HCT116 (cell line): ENCODE measurements around the gene CLASP1. TPM values are rescaled to one million over a fixed set of nuclear protein-coding genes. Genes with fewer than 3 reads are reported as not detected.

ENCODE experiments used
- ATAC-seq: fragments of 200-7000 bp; cut with Tn5 transposase; 2 replicates; pipeline ENCODE4 v1.9.1; 2020; ENCODE audit warnings: mild to moderate bottlenecking, moderate library complexity
- BruUV-seq: library from RNA; stranded (reverse); fragments of 400-500 nt; replicated peaks from 2 replicates; lab custom pipeline; 2021; lab: Mats Ljungman, UMichigan
- CTCF ChIA-PET: fragments of 300-600 bp; sonication (Branson Sonifier 250); formaldehyde crosslinking; loops from one replicate; lab custom pipeline; 2021; ENCODE audit warnings: antibody characterized with exemption; lab: Charles Lee
- POLR2A ChIA-PET: fragments of 300-600, 350-600 bp; sonication (Branson Sonifier 250); formaldehyde crosslinking; loops from one replicate; lab custom pipeline; 2021; ENCODE audit warnings: antibody characterized with exemption; lab: Charles Lee
- RAD21 ChIA-PET, 2 experiments: fragments of 300-600 bp; sonication (Branson Sonifier 250); formaldehyde crosslinking; loops; one replicate each; lab custom pipeline; 2023; ENCODE audit warnings: low total read pairs in 2 of 2; ENCODE audit not compliant: uncharacterized antibody in 2 of 2, unreplicated experiment in 2 of 2, low non-redundant PET in 1 of 2; lab: Charles Lee
- DNase-seq: peaks from one replicate; pipeline ENCODE4 v3.0.0-alpha.2; 2010; ENCODE audit warnings: low read depth, low spot score
- H2AFZ ChIP-seq: fragments of 200-600 bp; shearing (Covaris generic), sonication (generic); 2 replicates; pipeline ENCODE4 v1.6.1; 2017; ENCODE audit warnings: low read depth, mixed run types, mixed read lengths, antibody characterized with exemption, low read length; ENCODE audit not compliant: poor library complexity, severe bottlenecking
- H3K27ac ChIP-seq: 2 replicates; pipeline ENCODE4 v1.5.1; 2012; ENCODE audit warnings: low read depth, low read length
- H3K27me3 ChIP-seq: fragments of 200-600 bp; sonication (generic); 2 replicates; pipeline ENCODE4 v1.6.1; 2016; ENCODE audit warnings: mixed run types, low read length, mixed read lengths; ENCODE audit not compliant: insufficient read depth
- H3K36me3 ChIP-seq, 2 experiments: fragments of 200-500 bp in 1 of 2; fragments of 200-600 bp in 1 of 2; sonication (Bioruptor generic) in 1 of 2; sonication (generic) in 1 of 2; 2 replicates each; pipeline versions ENCODE4 v1.5.1 to v1.6.1; 2014 to 2016; ENCODE audit warnings: low read length in 2 of 2, inconsistent platforms in 1 of 2, mixed read lengths in 1 of 2, mixed run types in 1 of 2; ENCODE audit not compliant: insufficient read depth in 2 of 2, control insufficient read depth in 1 of 2
- H3K4me1 ChIP-seq, 2 experiments: fragments of 200-600 bp in 1 of 2; sonication (generic) in 1 of 2; 2 replicates each; pipeline versions ENCODE4 v1.5.1 to v1.6.1; 2012 to 2017; ENCODE audit warnings: low read length in 2 of 2, inconsistent platforms in 1 of 2, mild to moderate bottlenecking in 1 of 2, mixed read lengths in 1 of 2, mixed run types in 1 of 2, moderate library complexity in 1 of 2; ENCODE audit not compliant: insufficient read depth in 2 of 2, control insufficient read depth in 1 of 2
- H3K4me2 ChIP-seq: fragments of 200-600 bp; sonication (generic); 2 replicates; pipeline ENCODE4 v1.6.1; 2017; ENCODE audit warnings: mixed run types, low read length, mixed read lengths
- H3K4me3 ChIP-seq, 2 experiments: fragments of 200-600 bp in 1 of 2; sonication (generic) in 1 of 2; replicated peaks in 1 of 2; 2 replicates each; pipeline ENCODE4 v1.5.1; 2011 to 2016; ENCODE audit warnings: low read length in 2 of 2, control low read depth in 1 of 2, low read depth in 1 of 2, mild to moderate bottlenecking in 1 of 2, mixed read lengths in 1 of 2, mixed run types in 1 of 2
- H3K79me2 ChIP-seq: fragments of 200-600 bp; sonication (generic); 2 replicates; pipeline ENCODE4 v1.6.1; 2017; ENCODE audit warnings: mild to moderate bottlenecking, mixed run types, low read length, moderate library complexity, mixed read lengths; ENCODE audit not compliant: insufficient read depth
- H3K9ac ChIP-seq: fragments of 200-600 bp; sonication (generic); 2 replicates; pipeline ENCODE4 v1.6.1; 2016; ENCODE audit warnings: low read length, mixed read lengths
- H3K9me2 ChIP-seq: fragments of 200-600 bp; sonication (generic), shearing (Covaris generic); 2 replicates; pipeline ENCODE4 v1.6.1; 2017; ENCODE audit warnings: mixed run types, mild to moderate bottlenecking, moderate library complexity; ENCODE audit not compliant: insufficient read depth
- H3K9me3 ChIP-seq, 2 experiments: fragments of 200-500 bp in 1 of 2; fragments of 200-600 bp in 1 of 2; sonication (Bioruptor generic) in 1 of 2; sonication (generic) in 1 of 2; 2 replicates each; pipeline ENCODE4 v1.6.1; 2014 to 2017; ENCODE audit warnings: low read length in 2 of 2, mixed read lengths in 2 of 2, inconsistent platforms in 1 of 2, low read depth in 1 of 2, mild to moderate bottlenecking in 1 of 2, mixed run types in 1 of 2, moderate library complexity in 1 of 2; ENCODE audit not compliant: control insufficient read depth in 1 of 2, insufficient read depth in 1 of 2
- H4K20me1 ChIP-seq: fragments of 200-600 bp; sonication (generic), shearing (Covaris generic); 2 replicates; pipeline ENCODE4 v1.6.1; 2017; ENCODE audit warnings: mixed run types, mild to moderate bottlenecking, moderate library complexity; ENCODE audit not compliant: insufficient read depth
- ATF3 ChIP-seq: IDR thresholded peaks from 2 replicates; pipeline ENCODE4 v1.6.1; 2012
- CBX3 ChIP-seq: IDR thresholded peaks from 2 replicates; pipeline ENCODE4 v1.6.1; 2012; ENCODE audit warnings: low read depth
- CEBPB ChIP-seq: IDR thresholded peaks from 2 replicates; pipeline ENCODE4 v1.6.1; 2012; ENCODE audit warnings: low read depth
- EZH2 ChIP-seq: fragments of 200-600 bp; sonication (generic); IDR thresholded peaks from 2 replicates; pipeline ENCODE4 v1.6.1; 2017; ENCODE audit warnings: antibody characterized with exemption, mixed run types
- POLR2A ChIP-seq: IDR thresholded peaks from 2 replicates; pipeline ENCODE4 v1.7.0; 2011; ENCODE audit warnings: borderline replicate concordance; ENCODE audit not compliant: insufficient read depth, insufficient read length; ENCODE audit errors: extremely low read depth
- REST ChIP-seq: IDR thresholded peaks from 2 replicates; pipeline ENCODE4 v1.6.1; 2012; ENCODE audit warnings: low read depth
- SRF ChIP-seq: IDR thresholded peaks from 2 replicates; pipeline ENCODE4 v1.6.1; 2012; ENCODE audit warnings: low read depth
- TCF7L2 ChIP-seq: IDR thresholded peaks from 2 replicates; pipeline ENCODE4 v1.7.0; 2011; ENCODE audit warnings: borderline replicate concordance, inconsistent platforms; ENCODE audit not compliant: insufficient read depth, insufficient read length; ENCODE audit errors: extremely low read depth
- ZFX ChIP-seq: fragments of 450-650 bp; IDR thresholded peaks from 2 replicates; pipeline ENCODE4 v1.6.1; 2017
- intact Hi-C: fragments of 100-400 bp; cut with micrococcal nuclease; formaldehyde crosslinking; loops from 2 replicates; pipeline ENCODE4 v1.10.0; 2022
- total RNA-seq: library from RNA; stranded (reverse); gene quantifications from one replicate; pipeline ENCODE4 v1.2.1, GENCODE V29; 2021; ENCODE audit not compliant: unreplicated experiment

CLASP1 gene
- total RNA-seq, 1 experiment from 2014 or later, result 41.9 TPM

- RAD21 ChIA-PET, result no interaction called here
- H3K4me3 ChIP-seq, result no peak overlapping the region
- H3K9me3 ChIP-seq, result peaks cover 19 to 21% of the 10 kb centered on the region in 2 experiments; a peak in 3 of 4 replicates
- no peaks in the 10 kb centered on the region for H3K36me3 ChIP-seq
- intact Hi-C loops, result loop anchor here (5.0 kb wide), 1 partner anchor 34 kb away; no protein-coding TSS in a partner anchor
- no peaks in the 10 kb centered on the region for H3K9me2 ChIP-seq
- no peak overlapping the region for H3K9ac ChIP-seq
- no peak for ATAC-seq
- no peak for TF ChIP-seq TCF7L2
- no peak for TF ChIP-seq SRF
- TF ChIP-seq ATF3, result no peak
- TF ChIP-seq, all 23 proteins: peak for 0
- BruUV-seq, result no TSS peak
- ChIA-PET CTCF (no interaction called here), POLR2A (no interaction called here)
- Histone ChIP-seq H2AFZ (no peak overlapping the region), H3K27me3 (no peaks in the 10 kb centered on the region), H4K20me1 (no peaks in the 10 kb centered on the region), H3K27ac (no peak overlapping the region), H3K79me2 (no peaks in the 10 kb centered on the region), H3K4me1 (no peaks in the 10 kb centered on the region), H3K4me2 (no peak overlapping the region)
- no peak for DNase-seq
Measured at GRCh38 chr2:121686218-121686617, 37.0 kb upstream of the CLASP1 start.

GRCh38 chr2:121682396-121683298, 33.4 kb upstream of the CLASP1 start:
- H4K20me1 ChIP-seq, result no peaks in the 10 kb centered on the region
- no peaks in the 10 kb centered on the region for H3K36me3 ChIP-seq
- no peak overlapping the region for H3K4me3 ChIP-seq
- no peak for DNase-seq
- intact Hi-C loops, result no loop called here
- H3K4me2 ChIP-seq, result no peak overlapping the region
- ChIA-PET POLR2A (no interaction called here), CTCF (no interaction called here), RAD21 (no interaction called here)
- H2AFZ ChIP-seq, result no peak overlapping the region
- no peak for ATAC-seq
- peaks cover 19 to 21% of the 10 kb centered on the region in 2 experiments; a peak in 3 of 4 replicates for H3K9me3 ChIP-seq
- no TSS peak for BruUV-seq
- H3K79me2 ChIP-seq, result no peaks in the 10 kb centered on the region
- TF ChIP-seq CEBPB, result no peak
- no peak for TF ChIP-seq EZH2
- peak; percentile 92; the same call in 1 of the 2 replicates for TF ChIP-seq CBX3
- no peak for TF ChIP-seq ZFX
- no peak for TF ChIP-seq REST
- TF ChIP-seq POLR2A, result no peak
- H3K9me2 ChIP-seq, result no peaks in the 10 kb centered on the region
- H3K4me1 ChIP-seq, result no peaks in the 10 kb centered on the region
- no peaks in the 10 kb centered on the region for H3K27me3 ChIP-seq
- no peak overlapping the region for H3K9ac ChIP-seq
- no peak overlapping the region for H3K27ac ChIP-seq
